ENCODE measurements around the gene BTNL9.
"Not testable (repeated sequence)": the region's sequence is repeated elsewhere in the genome, so short reads cannot be mapped to it uniquely, and the experiment has no call there.

The BTNL9 gene

GRCh38 chr5:181063514-181063913 is 23.4 kb downstream of the BTNL9 start:
- DNase-seq, result no peak

- DNase-seq, result no peak
Observed at GRCh38 chr5:181064987-181065386, 24.9 kb downstream of the BTNL9 start.

GRCh38 chr5:181069767-181070491 is 29.9 kb downstream of the BTNL9 start:
- peak; percentile 10 for DNase-seq

DNA sequence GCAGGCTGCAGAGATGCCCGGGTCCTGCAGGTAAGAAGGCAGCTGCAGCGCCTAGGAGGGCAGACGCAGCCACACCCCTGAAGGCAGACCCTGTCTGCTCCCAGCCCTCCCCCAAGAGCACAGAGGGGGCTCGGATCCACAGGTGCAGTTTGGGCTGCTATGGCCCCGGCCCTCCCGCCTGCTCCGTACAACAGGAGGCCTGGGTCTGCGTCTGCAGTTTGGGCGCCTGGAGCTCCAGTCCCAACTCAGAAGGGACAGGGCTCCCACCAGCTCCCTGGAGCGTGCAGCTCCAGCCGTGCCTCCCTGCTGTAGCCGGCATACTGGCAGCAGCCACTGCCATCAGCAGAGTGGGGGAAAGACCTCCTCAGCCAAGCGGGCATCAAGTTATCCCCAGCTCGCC is 30.5 kb downstream of the BTNL9 start:
- DNase-seq, result no peak

- DNase-seq, result no peak
Observed at GRCh38 chr5:181071257-181071656, 31.2 kb downstream of the BTNL9 start.

DNA sequence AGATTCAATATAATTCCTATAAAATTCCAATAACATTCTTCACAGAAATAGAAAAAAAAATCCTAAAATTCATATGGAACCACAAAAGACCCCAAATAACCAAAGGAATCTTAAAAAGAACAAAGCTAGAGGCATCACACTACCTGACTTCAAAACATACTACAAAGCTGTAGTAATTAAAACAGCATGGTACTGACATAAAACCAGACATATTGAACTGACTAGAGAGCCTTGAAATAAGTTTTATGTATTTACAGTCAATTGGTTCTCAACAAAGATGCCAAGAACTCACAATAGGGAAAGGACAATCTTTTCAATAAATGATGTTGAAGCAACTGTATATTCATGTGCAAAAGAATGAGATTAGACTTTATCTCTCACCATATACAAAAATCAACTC is 36.9 kb downstream of the BTNL9 start:
- no peak for DNase-seq

DNA sequence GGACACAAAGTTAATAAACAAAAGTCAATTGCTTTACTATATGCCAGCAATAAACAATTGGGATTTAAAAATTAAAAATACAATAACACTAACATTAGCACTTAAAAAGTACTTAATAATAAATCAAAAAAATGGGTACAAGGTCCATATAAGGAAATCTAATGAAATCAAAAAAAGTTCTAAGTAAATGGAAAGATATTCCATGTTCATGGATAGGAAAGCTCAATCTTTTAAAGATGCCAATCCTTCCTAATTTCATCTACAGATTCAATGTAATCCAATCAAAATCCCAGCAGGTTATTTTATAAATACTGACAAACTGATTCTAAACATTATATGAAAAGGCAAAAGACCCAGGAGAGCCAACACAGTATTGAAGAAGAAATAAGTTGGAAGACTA is 41.9 kb downstream of the BTNL9 start:
- no peak for DNase-seq

- DNase-seq, result no peak
Observed at GRCh38 chr5:181084621-181085195, 44.6 kb downstream of the BTNL9 start.

GRCh38 chr5:181086026-181086883 is 46.2 kb downstream of the BTNL9 start:
- no peak for DNase-seq

GRCh38 chr5:181086884-181087205 is 46.8 kb downstream of the BTNL9 start:
- no peak for DNase-seq

GRCh38 chr5:181087309-181087708 is 47.2 kb downstream of the BTNL9 start:
- DNase-seq, result no peak

GRCh38 chr5:181088289-181088688 is 48.2 kb downstream of the BTNL9 start:
- DNase-seq, result peak; percentile 20

GRCh38 chr5:181092428-181092827 is 52.4 kb downstream of the BTNL9 start:
- DNase-seq, result no peak

DNA sequence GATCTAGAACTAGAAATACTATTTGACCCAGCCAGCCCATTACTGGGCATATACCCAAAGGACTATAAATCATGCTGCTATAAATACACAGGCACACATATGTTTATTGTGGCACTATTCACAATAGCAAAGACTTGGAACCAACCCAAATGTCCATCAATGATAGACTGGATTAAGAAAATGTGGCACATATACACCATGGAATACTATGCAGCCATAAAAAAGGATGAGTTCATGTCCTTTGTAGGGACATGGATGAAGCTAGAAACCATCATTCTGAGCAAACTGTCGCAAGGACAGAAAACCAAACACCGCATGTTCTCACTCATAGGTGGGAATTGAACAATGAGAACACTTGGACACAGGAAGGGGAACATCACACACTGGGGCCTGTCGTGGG is 55.1 kb downstream of the BTNL9 start:
- not testable (repeated sequence) for DNase-seq

- not testable (repeated sequence) for DNase-seq
Observed at GRCh38 chr5:181096721-181097382, 56.8 kb downstream of the BTNL9 start.

GRCh38 chr5:181097383-181097753 is 57.3 kb downstream of the BTNL9 start:
- DNase-seq, result not testable (repeated sequence)

DNA sequence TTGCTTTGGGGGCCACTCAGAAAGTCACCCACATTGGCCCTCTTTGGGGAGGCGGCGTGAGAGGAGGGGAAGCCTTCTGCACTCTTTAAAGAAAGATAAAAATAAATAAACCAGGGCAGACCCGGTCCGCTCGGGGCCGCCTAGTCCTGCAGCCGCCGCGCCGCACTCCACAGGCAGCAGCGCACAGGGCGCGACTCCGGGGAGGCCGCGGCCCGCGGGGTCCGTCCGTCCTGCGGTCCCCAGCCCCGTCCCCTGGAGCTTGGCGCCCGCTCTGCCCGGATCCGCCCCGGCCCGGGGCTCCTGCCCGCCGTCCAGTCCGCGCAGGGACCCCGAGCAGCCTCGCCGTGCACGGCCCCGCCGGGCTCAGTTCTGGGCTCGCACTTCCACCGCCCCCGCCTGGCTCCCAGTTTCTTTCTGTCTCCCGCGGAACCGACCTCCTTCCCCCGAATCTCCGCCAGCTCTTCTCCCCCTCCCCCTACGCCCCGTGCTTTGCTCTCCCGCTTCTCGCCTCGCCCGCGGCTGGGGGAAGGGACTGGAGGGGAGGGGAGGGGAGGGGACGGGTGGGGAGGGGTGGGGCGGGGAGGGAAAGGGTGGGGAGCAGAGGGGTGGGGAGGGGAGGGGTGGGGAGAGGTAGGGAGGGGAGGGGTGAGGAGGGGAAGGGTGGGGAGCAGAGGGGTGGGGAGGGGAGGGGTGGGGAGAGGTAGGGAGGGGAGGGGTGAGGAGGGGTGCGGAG is 57.9 kb downstream of the BTNL9 start:
- DNase-seq, result not testable (repeated sequence)

GRCh38 chr5:181098762-181099601 is 58.9 kb downstream of the BTNL9 start:
- no peak for DNase-seq

- no peak for DNase-seq
Observed at GRCh38 chr5:181099602-181100086, 59.6 kb downstream of the BTNL9 start.

GRCh38 chr5:181100121-181100875 is 60.2 kb downstream of the BTNL9 start:
- DNase-seq, result no peak

Data from activated CD4-positive, alpha-beta T cell treated with anti-CD3 and anti-CD28 coated beads, Interleukin-2, Interleukin-6, amounts not matched to agents 100 ng/mL and 50 ng/mL, durations not matched to agents 16 hours and 8 hours (primary cell).